ENCODE measurements around the gene FAM181B.

DNA sequence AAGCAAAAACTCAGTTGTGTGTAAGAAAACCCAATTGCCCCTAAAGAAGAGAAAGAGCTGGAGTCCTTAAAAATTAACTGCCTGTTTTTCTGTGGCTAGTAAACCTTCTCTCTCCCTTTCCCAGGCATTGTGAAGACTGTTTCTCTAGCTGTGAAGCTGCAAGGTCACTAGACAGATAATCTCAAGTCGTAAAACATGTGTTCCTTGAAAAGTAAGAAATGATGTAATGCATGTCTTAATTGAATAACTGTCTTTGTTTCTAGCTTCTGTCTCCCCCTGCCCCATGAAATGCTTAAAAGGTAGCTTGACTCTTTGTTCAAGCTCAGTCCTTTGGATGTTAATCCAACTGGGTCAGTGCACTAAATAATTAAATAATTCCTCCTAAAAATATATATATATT, 29.5 kb upstream of the FAM181B start:
- no peak for TF ChIP-seq POLR2A (IDR thresholded peaks at IDR 0.05; ENCODE audit: low read depth)
- TF ChIP-seq, protein P1, sequence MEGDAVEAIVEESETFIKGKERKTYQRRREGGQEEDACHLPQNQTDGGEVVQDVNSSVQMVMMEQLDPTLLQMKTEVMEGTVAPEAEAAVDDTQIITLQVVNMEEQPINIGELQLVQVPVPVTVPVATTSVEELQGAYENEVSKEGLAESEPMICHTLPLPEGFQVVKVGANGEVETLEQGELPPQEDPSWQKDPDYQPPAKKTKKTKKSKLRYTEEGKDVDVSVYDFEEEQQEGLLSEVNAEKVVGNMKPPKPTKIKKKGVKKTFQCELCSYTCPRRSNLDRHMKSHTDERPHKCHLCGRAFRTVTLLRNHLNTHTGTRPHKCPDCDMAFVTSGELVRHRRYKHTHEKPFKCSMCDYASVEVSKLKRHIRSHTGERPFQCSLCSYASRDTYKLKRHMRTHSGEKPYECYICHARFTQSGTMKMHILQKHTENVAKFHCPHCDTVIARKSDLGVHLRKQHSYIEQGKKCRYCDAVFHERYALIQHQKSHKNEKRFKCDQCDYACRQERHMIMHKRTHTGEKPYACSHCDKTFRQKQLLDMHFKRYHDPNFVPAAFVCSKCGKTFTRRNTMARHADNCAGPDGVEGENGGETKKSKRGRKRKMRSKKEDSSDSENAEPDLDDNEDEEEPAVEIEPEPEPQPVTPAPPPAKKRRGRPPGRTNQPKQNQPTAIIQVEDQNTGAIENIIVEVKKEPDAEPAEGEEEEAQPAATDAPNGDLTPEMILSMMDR (IDR thresholded peaks at IDR 0.05), result no peak

Measured in esophagus muscularis mucosa (tissue), 3 donors.